ENCODE data around the gene PIM1.

DNA sequence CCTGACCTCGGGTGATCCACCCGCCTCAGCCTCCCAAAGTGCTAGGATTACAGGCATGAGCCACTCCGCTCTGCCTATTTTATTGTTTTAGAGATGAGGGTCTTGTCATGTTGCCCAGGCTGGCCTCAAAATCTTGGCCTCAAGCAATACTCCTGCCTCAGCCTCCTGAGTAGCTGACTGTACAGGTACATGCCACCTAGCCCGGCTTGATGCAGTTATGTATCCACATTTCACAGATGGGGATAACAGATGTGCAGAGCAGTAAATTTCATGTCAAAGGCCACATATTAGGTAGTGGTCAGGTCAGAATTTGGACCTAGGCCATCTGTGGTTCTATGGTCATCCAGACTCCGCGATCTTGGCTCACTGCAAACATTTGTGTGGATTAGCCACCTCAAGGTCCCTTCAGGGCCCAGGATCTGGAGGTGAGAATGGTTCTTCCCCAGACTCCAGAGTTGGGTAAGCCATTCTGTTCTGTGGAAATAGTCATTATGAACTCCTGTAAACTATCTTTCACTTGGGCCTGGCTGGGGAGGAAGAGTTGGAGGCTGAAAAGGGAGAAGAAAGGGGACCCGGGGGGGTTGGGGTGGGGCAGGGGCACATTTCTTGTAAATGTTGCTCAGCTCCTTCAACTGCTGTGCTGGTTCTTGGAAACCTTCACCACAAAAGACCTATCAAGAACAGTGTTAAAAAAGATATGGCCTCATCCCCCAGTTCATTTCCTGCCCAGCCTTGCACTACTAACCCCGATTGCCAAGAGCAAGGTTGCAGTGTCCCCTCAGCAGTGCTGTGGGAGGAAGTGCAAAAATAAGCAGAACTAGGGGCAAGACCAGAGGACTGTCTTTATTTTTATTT, 13.0 kb downstream of the PIM1 start:
- TF ChIP-seq EZH2 (IDR thresholded peaks at IDR 0.05) (no peak), POLR2AphosphoS5 (IDR thresholded peaks at IDR 0.05; ENCODE audit: borderline replicate concordance, low read depth, low read length) (no peak), FOXP2 (optimal IDR thresholded peaks at IDR 0.05; ENCODE audit: control extremely low read depth, extremely low read length, insufficient read depth) (no peak)
